Fibroblast of peridontal ligament (primary cell): ENCODE measurements around the gene MAP4K1.
"Not testable (repeated sequence)": the region's sequence is repeated elsewhere in the genome, so short reads cannot be mapped to it uniquely, and the experiment has no call there.

Experiments
- DNase-seq: peaks from one replicate; pipeline ENCODE4 v3.0.0-alpha.2; 2010; ENCODE audit errors: extremely low read depth

MAP4K1 gene

DNA sequence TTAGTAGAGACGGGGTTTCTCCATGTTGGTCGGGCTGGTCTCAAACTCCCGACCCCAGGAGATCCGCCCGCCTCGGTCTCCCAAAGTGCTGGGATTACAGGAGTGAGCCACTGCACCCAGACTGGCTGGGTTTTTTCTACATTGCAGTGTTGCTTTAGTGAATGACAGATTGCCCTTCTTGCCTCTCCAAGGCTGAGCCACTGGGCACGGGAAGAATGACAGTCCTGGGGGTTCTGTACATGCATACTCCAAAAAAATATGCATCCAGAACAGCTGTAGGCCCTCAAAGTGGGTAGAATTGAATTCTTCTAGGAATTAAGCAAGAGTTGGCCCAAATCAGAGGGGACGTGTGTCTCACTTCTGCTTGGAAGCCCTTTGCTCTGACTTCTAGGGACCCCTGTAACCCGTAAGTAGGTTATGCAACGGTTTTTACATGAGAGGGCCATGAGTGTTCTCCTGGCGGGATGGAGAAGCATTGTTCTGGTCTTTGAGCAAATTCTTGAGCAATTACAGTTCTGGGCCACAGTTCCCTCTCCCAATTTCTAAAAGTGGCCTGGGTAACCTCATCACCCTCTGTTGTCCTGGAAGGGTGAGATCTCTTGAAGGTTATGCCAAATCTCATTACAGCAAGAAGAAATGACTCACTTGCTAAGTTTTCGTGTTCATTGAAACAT is 33.3 kb upstream of the MAP4K1 start:
- peak; percentile 91 for DNase-seq

DNA sequence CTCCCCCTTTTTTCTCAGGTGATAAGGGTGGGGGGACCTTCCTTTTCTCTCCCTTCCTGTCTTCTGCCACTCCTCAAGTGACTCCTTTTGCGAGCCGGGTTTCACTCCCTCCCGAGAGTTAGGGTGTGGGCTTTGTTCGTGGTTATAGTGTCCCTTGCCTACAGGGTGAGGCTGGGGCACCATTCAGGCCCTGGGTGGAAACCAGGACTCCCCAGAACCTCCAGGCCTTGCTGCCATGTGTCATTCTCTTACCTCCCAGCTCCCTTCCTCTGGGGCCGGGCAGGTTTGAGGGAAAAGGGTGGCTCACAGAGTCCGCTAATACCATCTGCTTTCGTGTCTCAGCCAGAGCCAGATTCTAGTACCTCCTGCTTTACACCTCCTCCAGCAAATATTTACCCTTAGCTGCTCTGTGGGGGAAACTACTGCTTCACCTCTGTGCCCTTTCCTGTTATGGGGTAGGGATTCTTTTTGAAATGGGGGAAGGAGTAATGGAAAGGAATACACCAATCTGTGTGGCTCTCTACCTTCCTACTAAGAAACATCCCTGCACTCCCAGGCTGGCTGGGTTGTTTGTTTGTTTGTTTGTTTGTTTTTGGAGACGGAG is 32.5 kb upstream of the MAP4K1 start:
- no peak for DNase-seq

DNA sequence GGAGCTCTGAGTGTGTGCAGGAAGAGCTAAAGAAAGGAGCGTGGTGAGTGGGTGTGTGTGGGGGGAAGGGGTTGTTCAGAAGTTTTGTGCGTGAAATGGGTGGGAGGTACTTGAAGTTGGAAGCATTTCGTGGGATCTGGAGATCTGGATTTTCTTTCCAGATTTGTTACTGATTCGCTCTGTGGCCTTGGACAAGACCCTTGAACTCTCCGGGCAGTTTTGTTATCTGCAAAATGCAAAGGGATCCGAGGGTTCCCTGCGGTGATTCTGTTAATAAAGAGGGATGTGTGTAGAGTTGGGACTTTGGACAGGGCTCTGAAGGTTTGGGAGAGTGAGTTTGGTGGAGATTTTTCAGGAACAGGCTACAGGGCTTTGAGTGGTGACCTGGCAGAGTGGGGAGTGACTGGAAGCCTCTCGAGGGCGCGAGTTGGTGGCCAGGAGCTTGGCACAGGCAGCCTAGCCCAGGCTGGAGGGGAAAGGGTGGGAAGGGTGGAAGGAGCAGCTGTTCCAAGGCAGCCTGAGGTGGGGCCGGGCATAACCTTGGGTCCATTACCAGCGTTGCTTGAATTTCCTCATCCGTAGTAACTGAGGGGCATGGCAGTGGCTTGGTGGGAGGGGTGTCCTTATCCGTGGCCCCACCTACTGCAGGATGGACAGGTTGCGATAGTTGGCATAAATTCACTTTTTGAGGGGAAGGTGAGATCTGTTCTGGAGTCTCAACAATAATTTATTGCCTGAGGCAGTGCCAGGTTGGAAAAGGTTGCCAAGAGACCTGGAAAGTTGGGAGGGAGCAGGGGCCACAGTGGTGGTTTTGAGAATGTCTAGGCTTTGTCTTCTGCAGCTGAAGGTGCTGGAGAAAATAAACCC is 31.8 kb upstream of the MAP4K1 start:
- DNase-seq, result no peak

GRCh38 chr19:38648769-38649304 is 31.1 kb upstream of the MAP4K1 start:
- DNase-seq, result no peak

GRCh38 chr19:38647966-38648768 is 30.4 kb upstream of the MAP4K1 start:
- no peak for DNase-seq

GRCh38 chr19:38647368-38647965 is 29.7 kb upstream of the MAP4K1 start, which contains the start of gene ACTN4:
TSS of gene ACTN4 (plus strand) at chr19:38647649. CDS start at chr19:38647746, 97 bp downstream.
- DNase-seq, result peak; percentile 93

GRCh38 chr19:38644719-38645118 is 27.0 kb upstream of the MAP4K1 start:
- no peak for DNase-seq

DNA sequence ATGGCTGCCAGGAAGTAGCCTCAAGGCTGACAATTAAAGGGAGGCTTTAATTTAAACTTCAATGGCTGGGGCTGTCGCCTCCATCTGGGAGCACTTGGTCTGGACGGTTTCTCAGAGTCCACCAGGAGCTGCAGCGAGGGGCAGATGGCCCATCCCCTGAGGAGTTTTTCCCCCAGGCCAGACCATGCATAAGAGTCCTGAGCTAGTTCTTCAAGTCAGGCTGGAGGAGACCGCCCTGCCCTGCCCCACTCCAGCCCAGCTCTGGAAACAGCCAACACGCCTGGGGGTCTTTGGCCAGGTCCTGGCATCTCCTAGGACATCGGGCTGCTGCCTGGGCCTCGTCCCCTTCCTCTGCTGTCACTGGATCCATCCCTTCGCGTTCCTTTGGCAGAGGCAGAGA is 24.4 kb upstream of the MAP4K1 start:
- DNase-seq, result no peak

DNA sequence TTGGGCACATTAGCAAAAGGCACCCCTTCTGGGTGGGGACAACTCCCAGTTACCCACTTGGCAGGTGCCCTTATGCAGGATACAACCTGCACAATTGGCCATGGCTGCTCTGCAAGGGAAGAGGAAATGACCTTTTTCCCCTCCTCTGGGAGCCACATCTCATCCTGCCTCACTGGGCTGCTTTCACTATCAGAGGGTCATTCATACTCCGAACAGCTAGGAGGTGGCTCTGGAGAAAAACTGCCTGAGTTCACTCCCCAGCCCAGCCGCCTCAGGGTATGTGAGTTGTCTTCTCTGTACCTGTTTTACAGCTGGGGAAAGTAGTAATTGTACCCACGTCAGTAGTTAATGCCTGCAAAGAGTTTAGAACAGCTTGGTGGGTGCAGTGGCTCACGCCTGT is 22.6 kb upstream of the MAP4K1 start:
- DNase-seq, result no peak

DNA sequence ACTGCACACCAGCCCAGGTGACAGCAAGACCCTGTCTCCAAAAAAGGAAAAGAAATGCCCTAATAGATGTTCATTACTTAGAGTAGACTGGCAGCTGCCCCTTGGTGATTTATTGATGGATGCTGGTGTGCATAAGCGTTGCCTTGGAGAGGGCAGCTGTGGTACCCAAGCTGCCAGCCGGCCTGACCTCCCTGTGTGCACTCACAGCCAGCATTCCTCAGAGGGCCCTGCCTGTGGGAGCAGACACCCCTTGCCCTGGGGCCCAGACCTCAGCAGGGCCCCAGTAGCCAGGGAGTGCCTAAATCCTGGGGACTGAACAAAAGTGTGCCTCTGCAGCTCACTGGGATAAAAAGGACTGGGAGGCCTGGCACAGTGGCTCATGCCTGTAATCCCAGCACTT is 21.9 kb upstream of the MAP4K1 start:
- no peak for DNase-seq

- DNase-seq, result no peak
Observed at GRCh38 chr19:38638461-38638860, 20.7 kb upstream of the MAP4K1 start.

GRCh38 chr19:38635483-38636399 is 18.0 kb upstream of the MAP4K1 start:
- DNase-seq, result no peak

GRCh38 chr19:38634757-38635482 is 17.2 kb upstream of the MAP4K1 start:
- DNase-seq, result peak; percentile 65

- DNase-seq, result no peak
Observed at GRCh38 chr19:38632476-38633213, 14.9 kb upstream of the MAP4K1 start.

- DNase-seq, result not testable (repeated sequence)
Observed at GRCh38 chr19:38631811-38632475, 14.2 kb upstream of the MAP4K1 start.

DNA sequence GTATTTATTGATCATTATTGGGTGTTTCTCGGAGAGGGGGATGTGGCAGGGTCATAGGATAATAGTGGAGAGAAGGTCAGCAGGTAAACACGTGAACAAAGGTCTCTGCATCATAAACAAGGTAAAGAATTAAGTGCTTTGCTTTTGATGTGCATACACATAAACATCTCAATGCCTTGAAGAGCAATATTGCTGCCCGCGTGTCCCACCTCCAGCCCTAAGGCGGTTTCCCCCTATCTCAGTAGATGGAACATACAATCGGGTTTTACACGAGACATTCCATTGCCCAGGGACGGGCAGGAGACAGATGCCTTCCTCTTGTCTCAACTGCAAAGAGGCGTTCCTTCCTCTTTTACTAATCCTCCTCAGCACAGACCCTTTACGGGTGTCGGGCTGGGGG is 13.5 kb upstream of the MAP4K1 start:
- DNase-seq, result not testable (repeated sequence)

DNA sequence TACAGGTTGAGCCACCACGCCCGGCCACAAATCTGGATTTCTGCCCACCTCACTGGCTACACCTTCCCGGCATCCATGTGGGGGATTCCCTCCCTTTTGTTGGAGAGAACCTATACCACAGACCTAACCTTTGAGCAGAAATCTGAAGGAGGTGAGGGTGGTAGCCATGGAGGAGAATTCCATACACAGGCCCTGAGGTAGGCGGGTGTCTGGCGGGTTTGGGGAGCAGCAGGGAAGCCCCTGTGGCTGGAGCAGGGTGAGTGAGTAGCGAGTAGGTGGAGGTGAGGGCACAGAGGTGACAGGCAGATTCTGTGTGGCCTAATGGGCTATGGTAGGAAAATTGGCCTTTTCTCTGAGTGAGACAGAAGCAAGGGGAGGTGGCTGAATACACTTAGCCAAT is 11.8 kb upstream of the MAP4K1 start:
- no peak for DNase-seq

GRCh38 chr19:38626401-38626800 is 8.6 kb upstream of the MAP4K1 start:
- DNase-seq, result no peak
